Stimulated activated CD4-positive, alpha-beta T cell treated with anti-CD3 and anti-CD28 coated beads, Interleukin-4, amount 100 ng/mL, for 4 hours (primary cell): ENCODE results near the gene TIMP3.

ENCODE experiments used
- DNase-seq, 2 experiments: peaks; one replicate each; pipeline ENCODE4 v3.0.0-alpha.2; 2020

The TIMP3 gene

GRCh38 chr22:32830957-32831356 lies 29.5 kb downstream of the TIMP3 start:
- no peak for DNase-seq

GRCh38 chr22:32831584-32831983 lies 30.1 kb downstream of the TIMP3 start:
- no peak for DNase-seq

- no peak for DNase-seq
Measured at GRCh38 chr22:32832174-32832573, 30.7 kb downstream of the TIMP3 start.

GRCh38 chr22:32836280-32837123 lies 35.0 kb downstream of the TIMP3 start:
- DNase-seq: no peak

GRCh38 chr22:32837142-32837541 lies 35.6 kb downstream of the TIMP3 start:
- DNase-seq: no peak

GRCh38 chr22:32837803-32838202 lies 36.3 kb downstream of the TIMP3 start:
- no peak for DNase-seq

- no peak for DNase-seq
Measured at GRCh38 chr22:32839831-32840584, 38.5 kb downstream of the TIMP3 start.

- DNase-seq: no peak
Measured at GRCh38 chr22:32841175-32841574, 39.7 kb downstream of the TIMP3 start.

- DNase-seq: no peak
Measured at GRCh38 chr22:32842486-32842885, 41.0 kb downstream of the TIMP3 start.

GRCh38 chr22:32843300-32843699 lies 41.8 kb downstream of the TIMP3 start:
- DNase-seq: no peak

GRCh38 chr22:32844251-32844650 lies 42.7 kb downstream of the TIMP3 start:
- no peak for DNase-seq

- no peak for DNase-seq
Measured at GRCh38 chr22:32846780-32847491, 45.4 kb downstream of the TIMP3 start.

- DNase-seq: no peak
Measured at GRCh38 chr22:32848226-32848625, 46.7 kb downstream of the TIMP3 start.

GRCh38 chr22:32849501-32849900 lies 48.0 kb downstream of the TIMP3 start:
- no peak for DNase-seq

GRCh38 chr22:32850157-32850556 lies 48.7 kb downstream of the TIMP3 start:
- DNase-seq: no peak

- no peak for DNase-seq
Measured at GRCh38 chr22:32850591-32851517, 49.3 kb downstream of the TIMP3 start.

GRCh38 chr22:32852395-32853251 lies 51.1 kb downstream of the TIMP3 start:
- DNase-seq: no peak

GRCh38 chr22:32853662-32854061 lies 52.2 kb downstream of the TIMP3 start:
- no peak for DNase-seq

GRCh38 chr22:32854351-32854804 lies 52.9 kb downstream of the TIMP3 start:
- DNase-seq: no peak

GRCh38 chr22:32855045-32855756 lies 53.7 kb downstream of the TIMP3 start:
- no peak for DNase-seq
